SK-N-SH treated with all-trans-retinoic acid at 6 μM for 48 hours (cell line): ENCODE measurements around the gene AUH.

Source experiments
- ATAC-seq: fragments of 200-7000 bp; cut with Tn5 transposase; 3 replicates; pipeline ENCODE4 v1.9.1; 2020; ENCODE audit warnings: mild to moderate bottlenecking, moderate library complexity
- ARNTL ChIP-seq: fragments of 450-650 bp; formaldehyde crosslinking; IDR thresholded peaks from 2 replicates; pipeline ENCODE4 v1.5.0; 2020; ENCODE audit warnings: low read depth, mild to moderate bottlenecking, moderate library complexity, borderline replicate concordance
- BACH2 ChIP-seq: fragments of 250-450 bp; sonication (Bioruptor Pico); IDR thresholded peaks from 2 replicates; pipeline ENCODE4 v1.9.0; 2021; ENCODE audit warnings: mild to moderate bottlenecking, borderline replicate concordance
- CREB5 ChIP-seq: fragments of 250-450 bp; sonication (Bioruptor Pico); IDR thresholded peaks from 2 replicates; pipeline ENCODE4 v1.5.1; 2020; ENCODE audit warnings: low read depth, mild to moderate bottlenecking, moderate library complexity
- CSDC2 ChIP-seq: fragments of 250-450 bp; sonication (Bioruptor Pico); IDR thresholded peaks from 2 replicates; pipeline ENCODE4 v1.5.0; 2020; ENCODE audit warnings: mild to moderate bottlenecking, moderate library complexity
- CSRNP3 ChIP-seq: fragments of 250-450 bp; sonication (Bioruptor Pico); IDR thresholded peaks from 2 replicates; pipeline ENCODE4 v1.5.1; 2021; ENCODE audit warnings: mild to moderate bottlenecking, moderate library complexity
- ESRRG ChIP-seq: fragments of 250-450 bp; sonication (Bioruptor Pico); IDR thresholded peaks from 2 replicates; pipeline ENCODE4 v1.6.1; 2021; ENCODE audit warnings: mild to moderate bottlenecking
- GLIS3 ChIP-seq: fragments of 250-450 bp; sonication (Bioruptor Pico); IDR thresholded peaks from 2 replicates; pipeline ENCODE4 v1.5.0; 2020; ENCODE audit warnings: mild to moderate bottlenecking, moderate library complexity
- ISL1 ChIP-seq: fragments of 250-450 bp; sonication (Bioruptor Pico); IDR thresholded peaks from 2 replicates; pipeline ENCODE4 v2.1.2; 2022; ENCODE audit warnings: mild to moderate bottlenecking, moderate library complexity
- OSR1 ChIP-seq: fragments of 250-450 bp; sonication (Bioruptor Pico); IDR thresholded peaks from 2 replicates; pipeline ENCODE4 v1.8.0; 2022; ENCODE audit warnings: moderate library complexity, mild to moderate bottlenecking, inconsistent platforms
- PATZ1 ChIP-seq: fragments of 250-450 bp; sonication (Bioruptor Pico); IDR thresholded peaks from 2 replicates; pipeline ENCODE4 v1.8.0; 2020; ENCODE audit warnings: mild to moderate bottlenecking, moderate library complexity, borderline replicate concordance
- POU6F1 ChIP-seq: fragments of 250-450 bp; sonication (Bioruptor Pico); IDR thresholded peaks from 2 replicates; pipeline ENCODE4 v1.8.0; 2021; ENCODE audit warnings: low read depth, mild to moderate bottlenecking, moderate library complexity, borderline replicate concordance
- PPARA ChIP-seq: fragments of 250-450 bp; sonication (Bioruptor Pico); IDR thresholded peaks from 2 replicates; pipeline ENCODE4 v1.5.0; 2020; ENCODE audit warnings: mild to moderate bottlenecking, borderline replicate concordance
- SNAI2 ChIP-seq: fragments of 250-450 bp; sonication (Bioruptor Pico); IDR thresholded peaks from 2 replicates; pipeline ENCODE4 v1.5.0; 2020; ENCODE audit warnings: mild to moderate bottlenecking, moderate library complexity
- TOX ChIP-seq: fragments of 250-450 bp; sonication (Bioruptor Pico); IDR thresholded peaks from 2 replicates; pipeline ENCODE4 v1.8.0; 2021; ENCODE audit warnings: mild to moderate bottlenecking, moderate library complexity, borderline replicate concordance
- TSHZ2 ChIP-seq: fragments of 250-450 bp; sonication (Bioruptor Pico); IDR thresholded peaks from 2 replicates; pipeline ENCODE4 v1.5.0; 2020; ENCODE audit warnings: mild to moderate bottlenecking, moderate library complexity
- ZFP30 ChIP-seq: fragments of 450-650 bp; formaldehyde crosslinking; IDR thresholded peaks from 2 replicates; pipeline ENCODE4 v1.5.0; 2022; ENCODE audit warnings: mild to moderate bottlenecking, moderate library complexity
- ZNF565 ChIP-seq: fragments of 450-650 bp; formaldehyde crosslinking; conservative IDR thresholded peaks from 2 replicates; pipeline ENCODE4 v1.5.0; 2020; ENCODE audit warnings: low read depth, mild to moderate bottlenecking, moderate library complexity
- ZNF70 ChIP-seq: fragments of 450-650 bp; formaldehyde crosslinking; IDR thresholded peaks from 2 replicates; pipeline ENCODE4 v1.5.0; 2020; ENCODE audit warnings: mild to moderate bottlenecking, moderate library complexity
- ZNF8 ChIP-seq: fragments of 450-650 bp; formaldehyde crosslinking; IDR thresholded peaks from 2 replicates; pipeline ENCODE4 v1.5.0; 2020; ENCODE audit warnings: mild to moderate bottlenecking, moderate library complexity

Gene AUH

GRCh38 chr9:91298311-91298710, 63.4 kb downstream of the AUH start:
- no peak for TF ChIP-seq ARNTL
- TF ChIP-seq ISL1 (CRISPR knock-in tag) = peak; percentile 86
- TF ChIP-seq CREB5 (CRISPR knock-in tag) = 0 out of 2 replicates have a peak, but pooled peaks have one; percentile 31
- no peak for TF ChIP-seq TOX
- ATAC-seq = no peak

- TF ChIP-seq ZFP30 (no peak), PATZ1 (CRISPR knock-in tag) (no peak), ZNF565 (CRISPR knock-in tag) (no peak), PPARA (no peak), SNAI2 (CRISPR knock-in tag) (no peak), GLIS3 (no peak), CSRNP3 (CRISPR knock-in tag) (no peak), CSDC2 (CRISPR knock-in tag) (no peak), BACH2 (CRISPR knock-in tag) (no peak)
- no peak for ATAC-seq
These were observed 64.4 kb downstream of the AUH start for GRCh38 chr9:91297306-91297705.

- no peak for TF ChIP-seq ISL1 (CRISPR knock-in tag)
- no peak for TF ChIP-seq GLIS3
- TF ChIP-seq PATZ1 (CRISPR knock-in tag) = no peak
- no peak for TF ChIP-seq ZNF565 (CRISPR knock-in tag)
- no peak for TF ChIP-seq SNAI2 (CRISPR knock-in tag)
- no peak for TF ChIP-seq ZNF70
- TF ChIP-seq BACH2 (CRISPR knock-in tag) = no peak
- no peak for TF ChIP-seq PPARA
- TF ChIP-seq ZNF8 (CRISPR knock-in tag) = no peak
- no peak for TF ChIP-seq ESRRG
- no peak for TF ChIP-seq ARNTL
- no peak for TF ChIP-seq TSHZ2
- TF ChIP-seq POU6F1 = no peak
- no peak for TF ChIP-seq OSR1
- no peak for TF ChIP-seq CSRNP3 (CRISPR knock-in tag)
- no peak for ATAC-seq
These were observed 65.4 kb downstream of the AUH start for GRCh38 chr9:91296354-91296753.
